ENCODE data around the gene ADGRV1.

Gene ADGRV1

GRCh38 chr5:90871391-90871991, 312.9 kb downstream of the ADGRV1 start:
- no peak for DNase-seq (ENCODE audit: low read depth in 2 of 2)

- peak in 1 of 2 experiments; percentile 17 for DNase-seq (ENCODE audit: low read depth in 2 of 2)
Observed at GRCh38 chr5:90873033-90873517, 314.5 kb downstream of the ADGRV1 start.

GRCh38 chr5:90874066-90874465, 315.5 kb downstream of the ADGRV1 start:
- DNase-seq (ENCODE audit: low read depth in 2 of 2), result no peak

GRCh38 chr5:90875456-90875855, 316.9 kb downstream of the ADGRV1 start:
- no peak for DNase-seq (ENCODE audit: low read depth in 2 of 2)

GRCh38 chr5:90876366-90876765, 317.8 kb downstream of the ADGRV1 start:
- no peak for DNase-seq (ENCODE audit: low read depth in 2 of 2)

GRCh38 chr5:90877049-90877448, 318.5 kb downstream of the ADGRV1 start:
- DNase-seq (ENCODE audit: low read depth in 2 of 2), result no peak

- no peak for DNase-seq (ENCODE audit: low read depth in 2 of 2)
Observed at GRCh38 chr5:90878081-90878480, 319.5 kb downstream of the ADGRV1 start.

- DNase-seq (ENCODE audit: low read depth in 2 of 2), result no peak
Observed at GRCh38 chr5:90878549-90879196, 320.1 kb downstream of the ADGRV1 start.

GRCh38 chr5:90881626-90882150, 323.1 kb downstream of the ADGRV1 start:
- DNase-seq (ENCODE audit: low read depth in 2 of 2), result no peak

- DNase-seq (ENCODE audit: low read depth in 2 of 2), result no peak
Observed at GRCh38 chr5:90882448-90882847, 323.9 kb downstream of the ADGRV1 start.

GRCh38 chr5:90885180-90885868, 326.7 kb downstream of the ADGRV1 start:
- no peak for DNase-seq (ENCODE audit: low read depth in 2 of 2)

- DNase-seq (ENCODE audit: low read depth in 2 of 2), result no peak
Observed at GRCh38 chr5:90886381-90886780, 327.8 kb downstream of the ADGRV1 start.

GRCh38 chr5:90888511-90889324, 330.1 kb downstream of the ADGRV1 start:
- DNase-seq (ENCODE audit: low read depth in 2 of 2), result no peak

- no peak for DNase-seq (ENCODE audit: low read depth in 2 of 2)
Observed at GRCh38 chr5:90889325-90889600, 330.7 kb downstream of the ADGRV1 start.

GRCh38 chr5:90890180-90890579, 331.6 kb downstream of the ADGRV1 start:
- no peak for DNase-seq (ENCODE audit: low read depth in 2 of 2)

- no peak for DNase-seq (ENCODE audit: low read depth in 2 of 2)
Observed at GRCh38 chr5:90894866-90895420, 336.3 kb downstream of the ADGRV1 start.

GRCh38 chr5:90897618-90898017, 339.0 kb downstream of the ADGRV1 start:
- DNase-seq (ENCODE audit: low read depth in 2 of 2), result no peak

- DNase-seq (ENCODE audit: low read depth in 2 of 2), result no peak
Observed at GRCh38 chr5:90898326-90899013, 339.9 kb downstream of the ADGRV1 start.

- DNase-seq (ENCODE audit: low read depth in 2 of 2), result no peak
Observed at GRCh38 chr5:90899014-90899604, 340.5 kb downstream of the ADGRV1 start.

- no peak for DNase-seq (ENCODE audit: low read depth in 2 of 2)
Observed at GRCh38 chr5:90901261-90901660, 342.7 kb downstream of the ADGRV1 start.

GRCh38 chr5:90902170-90902569, 343.6 kb downstream of the ADGRV1 start:
- no peak for DNase-seq (ENCODE audit: low read depth in 2 of 2)
